ENCODE data around the gene PBXIP1.
A peak's percentile ranks its signal among the peaks of the same experiment; 100 is the strongest.
"Not testable (repeated sequence)": the region's sequence is repeated elsewhere in the genome, so short reads cannot be mapped to it uniquely, and the experiment has no call there.

PBXIP1 gene

DNA sequence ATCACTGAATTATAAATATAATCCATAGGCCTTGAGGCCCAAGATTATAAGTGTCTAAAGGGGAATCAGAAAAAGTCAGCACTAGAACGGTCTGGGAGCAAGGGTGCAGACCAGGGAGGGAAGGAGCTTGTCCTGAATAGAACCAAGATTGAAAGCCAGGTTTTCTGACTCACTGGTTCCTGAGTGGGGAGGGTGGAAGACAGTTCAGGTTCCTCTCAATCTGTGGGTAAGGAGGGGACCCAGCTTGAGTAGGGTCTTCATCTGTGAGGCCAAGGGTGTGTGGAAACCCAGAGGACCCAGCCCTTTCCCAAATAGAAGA is 38.3 kb upstream of the PBXIP1 start:
- no peak for DNase-seq (ENCODE audit: low spot score)

DNA sequence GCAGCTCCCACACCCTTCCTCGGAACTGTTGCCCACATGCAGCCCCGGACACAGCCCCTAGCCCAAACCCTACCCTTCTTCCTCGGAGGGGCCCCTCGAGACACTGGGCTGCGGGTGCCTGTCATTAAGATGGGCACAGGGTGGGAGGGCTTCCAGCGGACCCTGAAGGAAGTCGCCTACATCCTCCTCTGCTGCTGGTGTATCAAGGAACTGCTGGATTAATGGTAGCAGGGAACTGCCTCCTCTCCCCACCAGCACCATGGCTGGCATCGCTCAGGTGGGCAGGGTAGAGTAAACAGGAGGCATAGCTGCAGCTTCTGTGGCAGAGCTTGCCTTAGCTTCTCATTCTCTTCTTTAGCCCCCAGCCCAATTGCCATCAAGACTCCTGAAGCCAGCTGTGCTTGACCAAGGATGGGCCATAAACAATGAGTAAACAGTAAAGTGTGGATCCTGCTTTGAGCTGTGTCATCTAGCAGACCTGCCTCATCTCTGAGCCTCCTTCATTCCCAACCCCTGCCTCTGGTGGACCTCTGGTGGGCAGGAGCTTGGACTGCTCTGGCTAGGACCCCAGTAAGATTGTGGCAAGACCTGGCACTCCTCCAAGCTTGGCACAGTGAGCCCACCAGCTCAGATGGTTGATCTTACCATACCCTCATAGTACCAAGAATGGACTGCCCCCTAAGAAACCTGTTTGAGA is 37.8 kb upstream of the PBXIP1 start, which contains the start of gene LENEP:
LENEP (plus strand) TSS at position 15 of the 697 bp plus-strand sequence; CDS start at position 37, 22 bp downstream.
- no peak for DNase-seq (ENCODE audit: low spot score)

DNA sequence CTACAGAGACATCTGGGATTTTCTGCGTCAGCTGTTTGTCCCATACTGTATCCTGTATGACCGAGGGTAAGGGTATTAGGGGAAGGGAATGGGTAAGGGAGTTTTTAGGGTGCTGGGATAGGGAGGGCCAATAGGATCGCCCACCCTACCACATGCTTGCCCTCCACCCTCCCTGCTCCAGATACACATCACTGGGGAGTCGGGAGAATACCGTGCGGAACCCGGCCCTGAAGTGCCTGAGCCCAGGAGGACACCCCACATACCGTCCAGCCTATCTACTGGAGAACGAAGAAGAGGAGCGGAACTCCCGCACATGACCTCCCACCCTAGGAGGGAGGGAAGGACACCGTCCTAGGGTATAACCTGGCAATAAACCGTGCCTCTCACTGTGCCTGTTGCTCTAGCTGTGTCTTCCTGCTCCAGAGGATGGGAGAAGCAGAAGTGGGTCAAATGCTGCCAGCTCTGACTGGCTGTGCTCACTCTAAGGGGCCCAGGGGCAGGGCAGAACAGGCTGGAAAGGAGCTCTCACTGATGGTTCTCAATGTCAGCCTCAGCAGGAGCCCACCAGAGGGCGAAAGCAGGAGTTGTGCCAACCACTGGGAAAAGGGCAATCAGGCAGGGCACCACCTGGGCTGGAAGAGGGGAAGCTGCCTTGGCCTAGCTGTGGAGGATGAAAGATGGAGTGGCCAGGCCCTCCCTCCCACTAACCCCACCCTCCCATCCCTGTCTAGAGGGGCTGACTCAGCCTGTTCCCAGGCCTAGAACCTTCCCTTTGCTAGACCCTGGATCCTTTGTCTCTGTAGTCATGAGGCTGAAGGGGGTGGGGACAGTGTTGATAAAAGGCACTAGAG is 37.0 kb upstream of the PBXIP1 start:
- DNase-seq (ENCODE audit: low spot score): no peak

DNA sequence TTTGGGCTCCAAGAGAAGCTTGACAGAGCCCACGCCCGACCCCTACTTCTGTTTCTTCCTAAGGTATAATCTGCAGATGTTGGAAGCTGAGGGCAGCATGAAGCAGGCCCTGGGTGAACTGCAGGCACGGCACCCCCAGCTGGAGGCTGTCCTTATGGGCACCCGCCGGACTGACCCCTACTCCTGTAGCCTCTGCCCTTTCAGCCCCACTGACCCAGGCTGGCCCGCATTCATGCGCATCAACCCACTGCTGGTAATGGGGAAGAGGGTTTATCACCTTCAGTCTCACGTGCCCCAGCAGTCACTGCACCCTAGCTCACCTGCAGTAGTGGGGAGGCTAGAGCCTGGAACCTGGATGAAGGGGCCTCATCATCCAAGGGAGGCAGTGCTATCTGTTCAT is 34.4 kb upstream of the PBXIP1 start:
- DNase-seq (ENCODE audit: low spot score): no peak

DNA sequence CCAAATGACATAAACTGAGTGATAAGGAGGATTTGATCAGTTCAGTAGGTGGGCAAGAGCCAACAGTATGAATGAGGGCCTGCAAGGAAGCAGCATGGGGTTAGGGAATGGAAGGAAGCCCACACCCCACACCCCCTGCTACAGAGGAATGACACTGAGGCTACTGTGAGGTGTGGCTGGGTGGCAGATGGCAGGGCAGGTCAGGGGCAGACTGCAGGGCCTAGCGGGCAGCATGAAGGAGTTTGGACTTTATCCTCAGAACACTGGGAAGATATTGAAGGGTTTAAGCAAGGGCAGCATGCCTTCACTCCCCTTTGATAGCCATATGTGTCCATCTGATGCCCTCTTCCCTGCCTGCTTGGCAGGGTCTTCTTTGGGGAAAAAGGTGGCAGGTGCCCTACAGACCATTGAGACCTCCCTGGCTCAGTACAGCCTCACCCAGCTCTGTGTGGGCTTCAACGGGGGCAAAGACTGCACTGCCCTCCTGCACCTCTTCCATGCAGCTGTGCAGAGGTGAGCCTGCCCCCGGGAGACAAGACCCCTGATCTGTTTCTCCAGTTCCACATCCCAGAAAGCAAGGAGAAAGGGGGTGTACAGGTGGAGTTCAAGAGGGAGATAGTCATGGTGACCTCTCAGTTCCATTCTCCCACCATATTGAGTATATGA is 33.4 kb upstream of the PBXIP1 start:
- no peak for DNase-seq (ENCODE audit: low spot score)

DNA sequence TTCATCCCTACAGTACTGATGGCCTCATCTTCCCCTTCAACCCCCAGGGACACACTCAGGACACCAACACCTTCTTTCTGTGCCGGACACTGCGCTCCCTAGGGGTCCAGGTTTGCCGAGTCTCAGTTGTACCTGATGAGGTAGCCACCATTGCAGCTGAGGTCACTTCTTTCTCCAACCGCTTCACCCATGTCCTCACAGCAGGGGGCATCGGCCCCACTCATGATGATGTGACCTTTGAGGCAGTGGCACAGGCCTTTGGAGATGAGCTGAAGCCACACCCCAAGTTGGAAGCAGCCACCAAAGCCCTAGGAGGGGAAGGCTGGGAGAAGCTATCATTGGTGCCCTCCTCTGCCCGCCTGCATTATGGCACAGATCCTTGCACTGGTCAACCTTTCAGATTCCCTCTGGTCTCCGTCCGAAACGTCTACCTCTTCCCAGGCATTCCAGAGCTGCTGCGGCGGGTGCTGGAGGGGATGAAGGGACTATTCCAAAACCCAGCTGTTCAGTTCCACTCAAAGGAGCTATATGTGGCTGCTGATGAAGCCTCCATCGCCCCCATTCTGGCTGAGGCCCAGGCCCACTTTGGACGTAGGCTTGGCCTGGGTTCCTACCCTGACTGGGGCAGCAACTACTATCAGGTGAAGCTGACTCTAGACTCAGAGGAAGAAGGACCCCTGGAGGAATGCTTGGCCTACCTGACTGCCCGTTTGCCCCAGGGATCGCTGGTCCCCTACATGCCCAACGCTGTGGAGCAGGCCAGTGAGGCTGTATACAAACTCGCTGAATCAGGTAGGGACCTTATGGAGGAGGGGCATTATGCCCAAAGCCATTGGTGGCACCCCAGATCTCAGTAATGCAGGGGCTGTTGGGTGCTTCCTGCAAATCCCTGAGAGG is 32.4 kb upstream of the PBXIP1 start:
- no peak for DNase-seq (ENCODE audit: low spot score)

DNA sequence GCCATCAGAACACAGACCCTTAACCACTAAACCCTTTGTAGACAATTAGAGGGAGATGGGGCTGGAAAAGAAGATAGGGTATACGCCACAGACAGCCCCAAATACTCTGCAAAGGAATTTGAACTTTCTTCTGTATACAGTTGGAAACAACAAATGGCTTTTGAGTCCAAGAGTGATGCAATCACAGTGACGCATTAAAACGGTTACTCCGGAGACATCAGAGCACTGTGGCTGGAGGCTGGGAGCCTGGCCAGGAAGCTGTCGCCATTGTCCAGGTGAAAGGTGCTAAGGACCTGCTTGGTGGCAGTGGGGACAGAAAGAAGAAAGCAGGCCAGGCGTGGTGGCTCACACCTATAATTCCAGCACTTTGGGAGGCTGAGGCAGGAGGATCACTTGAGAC is 31.4 kb upstream of the PBXIP1 start:
- DNase-seq (ENCODE audit: low spot score): no peak

DNA sequence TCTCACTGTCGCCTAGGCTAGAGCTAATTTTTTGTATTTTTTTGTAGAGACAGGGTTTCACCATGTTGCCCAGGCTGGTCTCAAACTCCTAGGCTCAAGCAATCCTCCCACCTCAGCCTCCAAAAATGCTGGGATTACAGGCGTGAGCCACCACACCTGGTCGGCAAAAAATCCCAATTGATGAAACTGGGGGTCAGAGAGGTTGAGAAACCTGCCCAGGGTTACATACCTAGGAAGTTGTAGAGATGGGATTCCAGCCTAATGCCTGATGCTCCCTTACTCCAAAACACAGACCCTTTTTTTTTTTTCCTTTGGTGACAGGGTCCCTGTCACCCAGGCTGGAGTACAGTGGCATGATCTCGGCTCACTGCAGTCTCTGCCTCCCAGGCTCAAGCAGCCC is 30.8 kb upstream of the PBXIP1 start:
- DNase-seq (ENCODE audit: low spot score): not testable (repeated sequence)

DNA sequence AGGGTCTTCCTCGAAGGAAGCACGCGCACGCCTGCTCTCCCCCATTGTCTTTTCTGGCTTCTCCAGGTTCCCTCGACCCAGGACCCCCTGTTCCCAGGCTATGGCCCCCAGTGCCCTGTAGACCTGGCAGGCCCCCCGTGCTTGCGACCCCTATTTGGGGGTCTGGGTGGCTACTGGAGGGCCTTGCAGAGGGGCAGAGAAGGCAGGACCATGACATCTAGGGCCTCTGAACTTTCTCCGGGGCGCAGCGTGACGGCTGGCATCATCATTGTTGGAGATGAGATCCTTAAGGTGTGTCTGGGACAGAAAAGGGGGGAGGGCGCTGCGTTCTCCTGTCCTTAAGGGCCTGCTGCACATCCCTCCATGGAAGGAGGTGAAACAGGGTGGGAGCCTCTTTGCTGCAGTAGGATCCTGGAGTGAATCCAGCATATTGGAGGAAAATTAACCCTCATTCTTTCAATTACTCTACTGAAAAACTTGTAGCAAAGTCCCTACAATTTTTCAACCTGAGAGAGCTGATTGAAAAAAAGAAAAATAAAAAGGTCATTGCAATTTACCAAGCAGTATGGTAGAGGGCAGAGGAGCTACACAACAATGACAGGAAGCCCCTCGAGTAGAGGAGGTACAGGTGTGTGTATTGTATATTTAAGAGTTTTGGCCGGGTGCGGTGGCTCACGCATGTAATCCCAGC is 28.0 kb upstream of the PBXIP1 start:
- no peak for DNase-seq (ENCODE audit: low spot score)

DNA sequence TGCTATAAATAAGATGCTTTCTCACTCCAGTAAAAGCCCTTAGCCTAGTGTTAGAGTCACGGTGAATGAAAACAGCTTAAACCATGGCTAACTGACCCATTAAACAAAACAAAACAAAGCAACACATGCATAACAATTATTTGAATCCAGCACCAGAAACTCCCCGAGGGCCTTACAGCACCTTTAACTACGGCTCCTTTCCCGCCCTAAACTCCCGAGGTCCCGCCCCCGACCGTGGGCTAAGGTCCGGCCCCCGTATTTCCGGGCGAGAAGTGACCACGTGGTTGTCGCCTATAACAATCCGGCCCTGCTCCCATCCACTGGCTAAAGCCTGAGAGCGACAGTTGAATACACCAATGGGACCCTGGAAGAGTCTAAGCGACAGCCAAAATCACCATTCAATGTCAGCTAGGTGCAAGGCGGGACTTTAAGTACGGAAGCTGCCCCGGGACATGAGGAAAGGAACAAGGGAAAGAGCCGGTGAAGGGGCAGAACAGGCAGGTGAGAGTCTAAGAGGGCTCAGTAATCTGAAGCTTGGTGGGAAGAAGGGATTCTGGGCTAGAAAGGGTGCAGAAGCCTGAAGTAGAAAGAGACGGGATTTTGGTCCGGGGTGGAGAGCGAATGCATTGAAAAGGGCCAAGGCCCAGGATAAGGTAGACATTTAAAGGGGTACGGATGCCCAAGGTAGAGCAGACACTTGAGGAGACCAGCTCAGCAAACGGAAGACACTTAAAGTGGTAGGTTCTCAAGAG is 27.2 kb upstream of the PBXIP1 start, which contains the start of gene FLAD1:
FLAD1 (plus strand) TSS at position 448 of the 752 bp plus-strand sequence. CDS start 351 bp downstream, outside the sequence.
- DNase-seq (ENCODE audit: low spot score): peak; percentile 99

DNA sequence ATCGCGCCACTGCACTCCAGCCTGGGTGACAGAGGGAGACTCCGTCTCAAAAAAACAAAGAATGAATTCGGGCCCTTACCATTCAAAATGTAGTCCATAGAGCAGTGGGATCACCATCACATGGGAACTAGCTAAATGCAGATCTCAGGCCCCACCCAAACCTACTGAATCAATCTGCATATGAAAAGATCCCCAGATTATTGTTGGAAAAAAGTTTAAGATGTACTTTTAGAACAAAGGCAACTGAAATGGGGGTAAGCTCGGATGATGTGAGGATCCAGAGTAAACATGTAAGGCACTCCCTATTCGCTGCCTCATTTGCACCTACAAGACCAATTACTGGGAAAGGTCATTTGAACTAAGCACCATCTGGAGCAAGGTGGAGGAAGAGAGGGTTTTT is 26.4 kb upstream of the PBXIP1 start:
- DNase-seq (ENCODE audit: low spot score): no peak

DNA sequence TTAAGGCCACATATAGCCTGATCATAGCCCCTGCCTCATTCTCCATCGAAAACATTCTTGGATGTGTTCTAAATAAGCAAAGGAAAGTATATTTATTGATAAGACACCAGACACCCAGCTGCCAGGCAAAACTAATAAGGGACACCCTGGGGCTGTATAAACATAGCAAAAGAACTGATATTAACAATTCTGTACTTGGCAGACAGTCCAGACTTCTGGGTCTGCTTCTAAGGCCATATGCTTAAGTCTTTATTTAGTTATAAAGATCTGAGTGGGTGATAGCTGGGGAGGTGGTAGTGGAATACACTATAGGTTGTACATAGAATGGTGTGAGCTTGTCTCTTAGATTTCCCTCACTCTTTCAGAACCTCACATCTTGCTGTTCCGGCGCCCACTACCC is 22.5 kb upstream of the PBXIP1 start:
- no peak for DNase-seq (ENCODE audit: low spot score)

DNA sequence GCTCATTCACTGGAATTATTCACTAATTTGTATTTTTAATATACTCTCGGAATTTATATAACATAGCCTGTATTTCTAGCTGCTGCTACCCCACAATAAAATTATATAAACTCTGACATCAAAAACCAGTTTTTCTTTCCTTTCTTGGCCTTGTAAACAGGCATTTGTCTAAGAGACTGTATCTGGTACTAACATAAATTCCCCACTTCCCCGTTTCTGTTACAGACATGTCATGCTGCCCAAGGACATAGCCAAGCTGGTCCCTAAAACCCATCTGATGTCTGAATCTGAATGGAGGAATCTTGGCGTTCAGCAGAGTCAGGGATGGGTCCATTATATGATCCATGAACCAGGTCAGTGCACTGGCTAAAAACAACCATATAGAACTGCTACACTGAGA is 21.9 kb upstream of the PBXIP1 start:
- not testable (repeated sequence) for DNase-seq (ENCODE audit: low spot score)

DNA sequence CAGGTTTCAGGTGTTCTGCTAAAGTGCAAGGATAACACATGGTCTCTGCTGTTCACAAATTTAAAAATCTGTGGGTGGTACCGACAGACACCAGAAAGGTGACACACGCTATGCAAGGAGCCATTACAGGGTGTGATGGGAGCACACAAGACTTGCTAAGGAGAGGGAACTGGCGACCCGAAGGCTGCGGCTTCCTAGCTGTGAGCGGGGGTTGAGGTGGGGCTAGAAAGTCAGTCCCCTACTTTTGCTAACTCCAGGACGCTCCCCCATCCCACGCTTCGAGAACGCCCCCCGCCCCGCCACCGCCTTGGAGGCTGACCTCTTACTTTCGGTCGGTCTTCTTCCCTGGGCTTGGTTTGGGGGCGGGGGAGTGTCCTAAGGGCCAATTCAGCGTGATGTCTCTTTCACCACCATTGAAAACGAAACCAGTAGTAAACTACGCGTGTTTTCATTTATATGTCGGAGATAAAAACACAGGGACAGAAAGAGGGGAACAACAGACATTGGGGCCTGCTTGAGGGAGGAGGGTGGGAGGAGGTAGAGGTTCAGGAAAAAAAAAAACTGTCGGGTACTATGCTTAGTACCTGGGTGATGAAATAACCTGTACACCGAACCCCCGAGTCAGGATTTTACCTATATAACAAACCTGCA is 19.6 kb upstream of the PBXIP1 start:
- DNase-seq (ENCODE audit: low spot score): no peak

DNA sequence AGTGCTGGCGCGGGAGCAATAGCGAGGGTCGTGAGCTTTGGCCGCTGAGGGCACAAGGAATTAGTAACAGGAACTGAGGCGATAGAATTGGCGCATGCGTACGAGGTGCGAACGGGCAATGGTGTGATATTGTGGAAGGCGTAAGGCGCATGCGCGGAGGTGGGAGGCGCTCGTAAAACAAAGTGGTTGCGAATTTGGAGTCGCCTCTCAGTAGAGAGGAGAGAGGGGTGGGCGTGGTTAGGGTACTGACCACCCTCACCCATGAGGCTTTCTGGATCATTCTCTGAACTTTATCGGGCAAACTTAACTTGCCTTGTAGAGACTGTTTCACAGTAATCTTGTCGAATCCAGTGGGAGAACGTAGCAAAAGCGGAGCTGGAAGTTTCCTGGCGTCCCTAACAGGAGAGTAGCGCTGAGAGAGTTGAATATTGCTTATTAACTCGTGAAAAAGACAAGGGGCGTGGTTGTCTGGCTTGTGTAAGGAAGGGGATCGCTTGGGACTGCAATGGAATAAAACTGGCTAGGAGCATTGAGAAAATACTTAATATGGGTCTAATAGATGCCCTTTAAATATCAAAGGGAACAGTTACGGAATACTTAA is 19.0 kb upstream of the PBXIP1 start:
- peak; percentile 92 for DNase-seq (ENCODE audit: low spot score)

DNA sequence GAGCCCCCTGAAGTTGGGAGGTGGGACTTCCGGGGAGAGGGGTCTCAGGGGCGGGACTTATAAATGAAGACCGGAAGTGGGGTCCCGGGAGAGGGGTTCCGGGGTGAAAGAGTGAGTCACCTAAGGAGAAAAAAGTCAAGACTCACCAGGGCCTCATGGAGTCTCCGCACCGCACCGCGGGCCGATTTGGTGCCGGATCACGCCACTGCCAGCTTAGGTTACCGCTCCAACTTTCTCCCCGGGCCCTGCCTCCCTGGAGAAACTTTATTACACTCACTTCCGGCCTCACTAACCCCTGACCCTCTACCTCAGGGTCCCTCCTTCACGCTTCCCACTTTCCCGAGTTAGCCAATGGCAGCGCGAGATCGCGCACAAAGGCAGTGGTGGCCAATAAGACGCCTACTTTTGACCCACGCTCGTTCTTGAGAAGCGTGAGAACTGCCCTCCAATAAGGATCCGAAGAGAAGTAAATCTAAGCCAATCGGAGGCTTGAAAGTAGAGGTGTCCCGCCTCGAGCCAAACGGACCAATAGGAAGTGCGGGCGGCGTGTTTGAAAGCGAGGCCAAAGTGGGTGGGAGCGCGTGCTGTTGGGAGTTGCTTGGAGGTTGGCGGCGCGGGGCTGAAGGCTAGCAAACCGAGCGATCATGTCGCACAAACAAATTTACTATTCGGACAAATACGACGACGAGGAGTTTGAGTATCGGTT is 18.4 kb upstream of the PBXIP1 start, which contains the start of gene CKS1B:
CKS1B (plus strand) TSS at position 580 of the 706 bp plus-strand sequence; CDS start at position 645, 65 bp downstream.
- DNase-seq (ENCODE audit: low spot score): peak; percentile 100

DNA sequence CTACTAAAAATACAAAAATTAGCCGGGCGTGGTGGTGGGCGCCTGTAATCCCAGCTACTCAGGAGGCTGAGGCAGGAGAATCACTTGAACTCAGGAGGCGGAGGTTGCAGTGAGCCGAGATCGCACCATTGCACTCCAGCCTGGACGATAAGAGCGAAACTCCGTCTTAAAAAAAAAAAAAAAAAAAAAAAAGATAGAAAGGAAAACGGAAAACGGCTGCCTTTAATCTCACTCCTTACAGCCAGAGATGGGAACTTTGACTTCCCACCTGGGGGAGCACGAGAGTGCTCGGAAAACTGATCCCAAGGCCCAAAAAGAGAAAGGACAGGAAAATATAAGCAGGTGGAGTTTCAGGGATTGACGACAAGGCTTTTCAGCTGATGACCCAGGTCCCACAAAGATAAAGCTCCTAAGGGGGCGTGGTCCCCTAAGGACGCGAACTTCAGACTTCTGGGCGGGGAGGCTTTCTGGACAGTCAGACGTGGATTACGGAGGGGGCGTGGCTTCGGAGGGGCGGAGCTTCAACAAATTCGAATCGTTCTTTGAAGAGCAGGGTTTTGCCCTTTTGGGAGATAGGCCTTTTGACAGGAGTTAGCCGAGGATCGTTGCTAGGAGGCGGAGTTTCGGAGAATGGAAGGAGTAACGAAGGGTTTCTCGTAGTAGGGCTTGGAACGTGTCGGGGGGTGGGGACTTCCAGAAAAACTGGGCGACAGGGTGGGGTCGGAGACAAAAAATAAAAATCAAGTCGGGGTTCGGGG is 17.6 kb upstream of the PBXIP1 start:
- DNase-seq (ENCODE audit: low spot score): peak; percentile 86
